Central memory CD4-positive, alpha-beta T cell (primary cell): ENCODE data around the gene SPACA7.
"Not testable (repeated sequence)": the region's sequence is repeated elsewhere in the genome, so short reads cannot be mapped to it uniquely, and the experiment has no call there.

ENCODE experiments used
- DNase-seq: peaks from one replicate; pipeline ENCODE4 v3.0.0; 2022

The SPACA7 gene

GRCh38 chr13:112431734-112432133, 55.6 kb downstream of the SPACA7 start:
- DNase-seq: no peak

- not testable (repeated sequence) for DNase-seq
Measured at GRCh38 chr13:112432734-112433133, 56.6 kb downstream of the SPACA7 start.

- not testable (repeated sequence) for DNase-seq
Measured at GRCh38 chr13:112433517-112433916, 57.4 kb downstream of the SPACA7 start.

- DNase-seq: no peak
Measured at GRCh38 chr13:112434032-112434431, 57.9 kb downstream of the SPACA7 start.

GRCh38 chr13:112434937-112435523, 58.9 kb downstream of the SPACA7 start:
- no peak for DNase-seq

GRCh38 chr13:112435973-112436372, 59.8 kb downstream of the SPACA7 start:
- DNase-seq: no peak

GRCh38 chr13:112438094-112438493, 61.9 kb downstream of the SPACA7 start:
- DNase-seq: no peak

GRCh38 chr13:112438515-112438914, 62.4 kb downstream of the SPACA7 start:
- no peak for DNase-seq

GRCh38 chr13:112441226-112441625, 65.1 kb downstream of the SPACA7 start:
- no peak for DNase-seq

- no peak for DNase-seq
Measured at GRCh38 chr13:112441779-112442310, 65.7 kb downstream of the SPACA7 start.

GRCh38 chr13:112442483-112443090, 66.4 kb downstream of the SPACA7 start:
- no peak for DNase-seq

- no peak for DNase-seq
Measured at GRCh38 chr13:112443191-112443994, 67.2 kb downstream of the SPACA7 start.

- no peak for DNase-seq
Measured at GRCh38 chr13:112443995-112444311, 67.8 kb downstream of the SPACA7 start.

- DNase-seq: no peak
Measured at GRCh38 chr13:112444416-112445399, 68.6 kb downstream of the SPACA7 start.

- no peak for DNase-seq
Measured at GRCh38 chr13:112445411-112446271, 69.5 kb downstream of the SPACA7 start.

GRCh38 chr13:112446347-112446861, 70.2 kb downstream of the SPACA7 start:
- DNase-seq: no peak

- no peak for DNase-seq
Measured at GRCh38 chr13:112446867-112447266, 70.7 kb downstream of the SPACA7 start.

GRCh38 chr13:112447306-112447705, 71.2 kb downstream of the SPACA7 start:
- no peak for DNase-seq

GRCh38 chr13:112447761-112448603, 71.8 kb downstream of the SPACA7 start:
- no peak for DNase-seq
